IMR-90 (cell line): ENCODE results near the gene SLC22A16. TPM values are rescaled to one million over a fixed set of nuclear protein-coding genes. Genes with fewer than 3 reads are reported as not detected.

Experiments used
- ATAC-seq: fragments of 200-7000 bp; cut with Tn5 transposase; 2 replicates; pipeline ENCODE4 v1.9.1; 2020; ENCODE audit warnings: low read depth, mild to moderate bottlenecking, moderate library complexity
- BruUV-seq: library from RNA; stranded (reverse); fragments of 400-500 nt; replicated peaks from 2 replicates; lab custom pipeline; 2021; lab: Mats Ljungman, UMichigan
- CTCF ChIA-PET: fragments of 300-600 bp; formaldehyde crosslinking; extraction: SDS; loops from one replicate; lab custom pipeline; 2021; ENCODE audit warnings: antibody characterized with exemption; lab: Yijun Ruan, JAX
- POLR2A ChIA-PET: fragments of 300-600 bp; sonication (Branson Sonifier 250); formaldehyde crosslinking; loops from one replicate; lab custom pipeline; 2022; ENCODE audit warnings: antibody characterized with exemption; ENCODE audit not compliant: unreplicated experiment; lab: Charles Lee
- DNase-seq: peaks from one replicate; pipeline ENCODE4 v3.0.0; 2013
- H2AFZ ChIP-seq: replicated peaks from 2 replicates; pipeline ENCODE3; 2013; ENCODE audit warnings: low read length, mild to moderate bottlenecking; ENCODE audit not compliant: poor library complexity
- H2AK5ac ChIP-seq: 2 replicates; pipeline ENCODE4 v1.6.1; 2013; ENCODE audit warnings: low read depth, low read length, inconsistent platforms
- H2AK9ac ChIP-seq: replicated peaks from 2 replicates; pipeline ENCODE3; 2013; ENCODE audit warnings: mild to moderate bottlenecking, low read depth, low read length, moderate library complexity; ENCODE audit not compliant: poor library complexity
- H2BK120ac ChIP-seq: 2 replicates; pipeline ENCODE4 v1.6.1; 2013; ENCODE audit warnings: low read depth, low read length, inconsistent platforms
- H2BK15ac ChIP-seq: 3 replicates; pipeline ENCODE4 v1.6.1; 2013; ENCODE audit warnings: low read depth, low read length, inconsistent platforms
- H2BK20ac ChIP-seq: 2 replicates; pipeline ENCODE4 v1.6.1; 2013; ENCODE audit warnings: low read depth, mild to moderate bottlenecking, inconsistent platforms, low read length, moderate library complexity
- H2BK5ac ChIP-seq: 2 replicates; pipeline ENCODE4 v1.6.1; 2013; ENCODE audit warnings: mild to moderate bottlenecking, low read depth, low read length, inconsistent platforms; ENCODE audit not compliant: poor library complexity, severe bottlenecking
- H3K14ac ChIP-seq: replicated peaks from 2 replicates; pipeline ENCODE4 v1.6.1; 2013; ENCODE audit warnings: low read depth, low read length, inconsistent platforms
- H3K18ac ChIP-seq: 2 replicates; pipeline ENCODE4 v1.6.1; 2013; ENCODE audit warnings: low read depth, low read length, control low read depth
- H3K23ac ChIP-seq: 2 replicates; pipeline ENCODE4 v1.6.1; 2013; ENCODE audit warnings: low read depth, low read length, inconsistent platforms
- H3K27ac ChIP-seq: 2 replicates; pipeline ENCODE4 v1.5.1; 2013; ENCODE audit warnings: mild to moderate bottlenecking, control low read depth, low read length; ENCODE audit not compliant: insufficient read depth
- H3K27me3 ChIP-seq: 2 replicates; pipeline ENCODE4 v1.6.1; 2013; ENCODE audit warnings: low read length; ENCODE audit not compliant: control insufficient read depth, insufficient read depth
- H3K36me3 ChIP-seq: 2 replicates; pipeline ENCODE4 v1.6.1; 2013; ENCODE audit warnings: low read length, mixed read lengths; ENCODE audit not compliant: control insufficient read depth, insufficient read depth
- H3K4ac ChIP-seq: 2 replicates; pipeline ENCODE4 v1.6.1; 2013; ENCODE audit warnings: low read depth, low read length, inconsistent platforms
- H3K4me1 ChIP-seq: 2 replicates; pipeline ENCODE4 v1.6.1; 2013; ENCODE audit warnings: low read length, mixed read lengths; ENCODE audit not compliant: control insufficient read depth, insufficient read depth
- H3K4me2 ChIP-seq: 2 replicates; pipeline ENCODE4 v1.6.1; 2013; ENCODE audit warnings: low read depth, mild to moderate bottlenecking, control low read depth, low read length, moderate library complexity
- H3K4me3 ChIP-seq: 2 replicates; pipeline ENCODE4 v1.5.1; 2013; ENCODE audit warnings: low read depth, mild to moderate bottlenecking, control low read depth, low read length, moderate library complexity; ENCODE audit not compliant: insufficient read depth
- H3K56ac ChIP-seq: 2 replicates; pipeline ENCODE4 v1.6.1; 2013; ENCODE audit warnings: low read length, inconsistent platforms; ENCODE audit not compliant: insufficient read depth; ENCODE audit errors: extremely low read depth
- H3K79me1 ChIP-seq, 2 experiments: 2 replicates each; pipeline ENCODE4 v1.6.1; 2013; ENCODE audit warnings: low read length in 2 of 2, inconsistent platforms in 1 of 2, low read depth in 1 of 2
- H3K9ac ChIP-seq: 2 replicates; pipeline ENCODE4 v1.6.1; 2013; ENCODE audit warnings: low read depth, low read length, control low read depth
- H3K9me1 ChIP-seq: 2 replicates; pipeline ENCODE4 v1.6.1; 2013; ENCODE audit warnings: low read length, inconsistent platforms; ENCODE audit not compliant: insufficient read depth
- H3K9me3 ChIP-seq: 2 replicates; pipeline ENCODE4 v1.6.1; 2013; ENCODE audit warnings: low read length; ENCODE audit not compliant: control insufficient read depth, insufficient read depth
- H4K20me1 ChIP-seq: 2 replicates; pipeline ENCODE4 v1.6.1; 2013; ENCODE audit warnings: low read length, inconsistent platforms; ENCODE audit not compliant: insufficient read depth
- H4K5ac ChIP-seq: 2 replicates; pipeline ENCODE4 v1.6.1; 2013; ENCODE audit warnings: mild to moderate bottlenecking, low read depth, low read length, control low read depth
- H4K8ac ChIP-seq, 2 experiments: 2 replicates each; pipeline ENCODE4 v1.6.1; 2013; ENCODE audit warnings: low read depth in 2 of 2, low read length in 2 of 2, control low read depth in 1 of 2, inconsistent platforms in 1 of 2
- H4K91ac ChIP-seq: 2 replicates; pipeline ENCODE4 v1.6.1; 2013; ENCODE audit warnings: low read depth, low read length, inconsistent platforms; ENCODE audit not compliant: insufficient read depth
- FOS ChIP-seq: fragments of 150-350 bp; IDR thresholded peaks from 2 replicates; pipeline ENCODE4 v1.6.1; 2016; ENCODE audit warnings: low read depth, low read length
- MXI1 ChIP-seq: IDR thresholded peaks from 2 replicates; pipeline ENCODE4 v1.6.1; 2012; ENCODE audit warnings: low read depth, mild to moderate bottlenecking, low read length, moderate library complexity, borderline replicate concordance
- POLR2A ChIP-seq: IDR thresholded peaks from 2 replicates; pipeline ENCODE4 v1.6.1; 2012; ENCODE audit warnings: mild to moderate bottlenecking, low read depth, low read length
- RFX5 ChIP-seq: IDR thresholded peaks from 2 replicates; pipeline ENCODE4 v1.8.0; 2012; ENCODE audit warnings: low read depth, mild to moderate bottlenecking, low read length, moderate library complexity
- WGBS, 2 experiments: methylation state at CpG; one replicate each; pipeline versions ENCODE4 v1.1.5 to v1.1.7; 2013; ENCODE audit warnings: missing lambda C conversion rate in 2 of 2; ENCODE audit not compliant: insufficient read length in 1 of 2; ENCODE audit errors: extremely low coverage in 2 of 2; 5-methylcytosine and 5-hydroxymethylcytosine counted together
- dilution Hi-C: fragments of 300-500 bp; cut with HindIII; formaldehyde crosslinking; loops from one replicate; pipeline ENCODE4 v1.14.3; 2018; ENCODE audit warnings: low sequenced_read_pairs; ENCODE audit not compliant: unreplicated experiment
- in situ Hi-C: fragments of 300-500 bp; cut with MboI; formaldehyde crosslinking; loops from 3 replicates; pipeline ENCODE4 v1.14.3; 2019; ENCODE audit warnings: low sequenced_read_pairs, inconsistent platforms, mixed read lengths
- intact Hi-C: fragments of 100-400 bp; cut with micrococcal nuclease; formaldehyde crosslinking; loops from 2 replicates; pipeline ENCODE4 v1.10.0; 2022
- polyA plus RNA-seq, 3 experiments: library from polyadenylated mRNA; depleted of rRNA; stranded (reverse); fragments of >200 nt; gene quantifications; 2 replicates each; pipeline ENCODE4 v1.2.3, GENCODE V29; 2012; ENCODE audit warnings: low replicate concordance in 1 of 3
- total RNA-seq: library from RNA; depleted of rRNA; stranded (reverse); fragments of >200 nt; gene quantifications from 2 replicates; pipeline ENCODE4 v1.2.3, GENCODE V29; 2012

SLC22A16 gene
- total and polyA plus RNA-seq, 2 of the 4 experiments (the other 2 are of a cell fraction): not detected

DNA sequence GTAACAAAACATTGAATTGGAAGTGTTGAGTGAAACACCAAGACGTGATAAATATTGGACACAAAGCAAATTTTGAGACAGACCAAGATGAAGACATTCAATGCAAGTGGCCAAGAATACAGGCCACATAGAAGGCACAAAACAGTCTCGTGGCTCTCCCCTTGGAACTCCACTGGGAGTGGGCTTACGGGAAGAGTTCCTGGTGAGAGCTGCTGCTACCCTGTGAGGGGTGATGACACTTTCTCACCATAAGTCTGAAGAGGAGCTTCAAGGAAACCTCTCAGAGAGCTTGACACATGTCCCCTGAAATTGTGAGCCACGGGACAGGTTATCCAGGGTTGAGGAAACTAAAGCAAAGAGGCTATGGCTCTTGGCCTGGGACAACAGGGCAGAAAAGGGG is 48.6 kb upstream of the SLC22A16 start:
- H4K8ac ChIP-seq: no peak overlapping the region
- no peaks in the 10 kb centered on the region for H3K27me3 ChIP-seq
- no peaks in the 10 kb centered on the region for H4K20me1 ChIP-seq
- no peak overlapping the region for H2BK20ac ChIP-seq
- in situ Hi-C loops: loop anchor here (10.0 to 25.0 kb wide), 2 partner anchors 430 to 687 kb away; partner anchors contain the start of gene GTF3C6
- no peak overlapping the region for H3K4me2 ChIP-seq
- H4K5ac ChIP-seq: no peak overlapping the region
- no peak overlapping the region for H3K23ac ChIP-seq
- H3K9me1 ChIP-seq: peaks cover 10% of the 10 kb centered on the region; the same call in 1 of the 2 replicates
- dilution Hi-C loops: no loop called here
- no peak overlapping the region for H3K4me3 ChIP-seq
- H3K14ac ChIP-seq: no peak overlapping the region
- intact Hi-C loops: no loop called here
- no peak overlapping the region for H2BK5ac ChIP-seq
- no peaks in the 10 kb centered on the region for H3K79me1 ChIP-seq
- H2AK5ac ChIP-seq: no peak overlapping the region
- H2BK15ac ChIP-seq: no peak overlapping the region
- no peak overlapping the region for H2AFZ ChIP-seq
- no peaks in the 10 kb centered on the region for H3K36me3 ChIP-seq
- H3K4me1 ChIP-seq: peaks cover 13% of the 10 kb centered on the region
- no peak overlapping the region for H3K56ac ChIP-seq
- WGBS, 2 experiments: 0% methylated on average over 1 of the region's 4 CpGs; no CpG with 5 or more reads in 1 of the 2 experiments
- no peak overlapping the region for H3K4ac ChIP-seq
- no peak overlapping the region for H3K18ac ChIP-seq
- ATAC-seq (no peak), DNase-seq (no peak)
- no peak overlapping the region for H2BK120ac ChIP-seq
- H3K27ac ChIP-seq: no peak overlapping the region
- ChIA-PET POLR2A (no interaction called here), CTCF (interaction anchor here (0.5 kb wide), 1 partner anchor 442 kb away, joined by 4 read pairs; no protein-coding TSS in a partner anchor)
- no TSS peak for BruUV-seq
- no peak overlapping the region for H3K9ac ChIP-seq
- TF ChIP-seq POLR2A (no peak), FOS (no peak), RFX5 (no peak), MXI1 (no peak)
- H2AK9ac ChIP-seq: no peak overlapping the region
- peaks cover 2% of the 10 kb centered on the region; the same call in 1 of the 2 replicates for H3K9me3 ChIP-seq
- H4K91ac ChIP-seq: no peak overlapping the region
